OCI-LY3 (cell line): ENCODE results near the gene ETV7.

Experiments used
- EZH2phosphoT487 ChIP-seq: fragments of 200-600 bp; shearing (Covaris generic); IDR thresholded peaks from 2 replicates; pipeline ENCODE4 v1.6.1; 2018; ENCODE audit warnings: antibody characterized with exemption, mixed run types, low read depth
- TF ChIP-seq, protein P1 (sequence below): fragments of 200-600, 300-600 bp; sonication (generic); IDR thresholded peaks from 2 replicates; pipeline ENCODE4 v1.5.1; 2014; ENCODE audit warnings: antibody characterized with exemption, low read length, low read depth

DNA sequence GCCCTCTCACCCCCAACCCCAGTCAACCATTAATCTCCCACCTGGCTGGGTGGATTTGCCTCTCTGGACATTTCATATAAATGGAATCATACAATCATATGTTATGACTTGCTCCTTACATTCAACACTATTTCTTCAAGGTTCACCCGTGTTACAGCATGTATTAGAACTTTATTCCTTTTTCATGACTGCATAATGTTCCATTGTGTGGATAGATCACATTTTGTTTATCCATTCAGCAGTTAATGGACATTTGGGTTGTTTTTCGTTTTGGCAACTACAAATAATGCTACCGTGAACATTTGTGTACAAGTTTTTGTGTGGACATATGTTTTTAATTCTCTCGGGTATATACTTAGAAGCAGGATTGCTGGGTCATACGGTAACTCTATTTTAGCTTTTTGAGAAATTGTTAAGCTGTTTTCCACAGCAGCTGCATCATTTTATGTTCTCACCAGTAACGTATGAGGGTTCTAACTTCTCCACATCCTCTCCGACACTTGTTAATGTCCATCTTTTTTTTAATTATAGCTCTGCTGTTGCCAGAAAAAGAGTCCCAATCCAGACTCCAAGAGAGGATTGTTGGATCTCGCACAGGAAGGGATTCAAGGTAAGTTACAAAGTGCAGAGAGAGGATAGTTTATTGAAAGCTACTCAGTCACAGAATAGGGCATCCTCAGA is 34.9 kb downstream of the ETV7 start:
- TF ChIP-seq, protein P1, sequence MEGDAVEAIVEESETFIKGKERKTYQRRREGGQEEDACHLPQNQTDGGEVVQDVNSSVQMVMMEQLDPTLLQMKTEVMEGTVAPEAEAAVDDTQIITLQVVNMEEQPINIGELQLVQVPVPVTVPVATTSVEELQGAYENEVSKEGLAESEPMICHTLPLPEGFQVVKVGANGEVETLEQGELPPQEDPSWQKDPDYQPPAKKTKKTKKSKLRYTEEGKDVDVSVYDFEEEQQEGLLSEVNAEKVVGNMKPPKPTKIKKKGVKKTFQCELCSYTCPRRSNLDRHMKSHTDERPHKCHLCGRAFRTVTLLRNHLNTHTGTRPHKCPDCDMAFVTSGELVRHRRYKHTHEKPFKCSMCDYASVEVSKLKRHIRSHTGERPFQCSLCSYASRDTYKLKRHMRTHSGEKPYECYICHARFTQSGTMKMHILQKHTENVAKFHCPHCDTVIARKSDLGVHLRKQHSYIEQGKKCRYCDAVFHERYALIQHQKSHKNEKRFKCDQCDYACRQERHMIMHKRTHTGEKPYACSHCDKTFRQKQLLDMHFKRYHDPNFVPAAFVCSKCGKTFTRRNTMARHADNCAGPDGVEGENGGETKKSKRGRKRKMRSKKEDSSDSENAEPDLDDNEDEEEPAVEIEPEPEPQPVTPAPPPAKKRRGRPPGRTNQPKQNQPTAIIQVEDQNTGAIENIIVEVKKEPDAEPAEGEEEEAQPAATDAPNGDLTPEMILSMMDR: no peak
- no peak for TF ChIP-seq EZH2phosphoT487
